Measurements from ENCODE around the gene NTNG1. TPM values are rescaled to one million over a fixed set of nuclear protein-coding genes. Genes with fewer than 3 reads are reported as not detected.

The NTNG1 gene
- total RNA-seq, 4 donors from 2014 or later: 0.44 to 0.98 (median 0.51) TPM; not detected in 1

DNA sequence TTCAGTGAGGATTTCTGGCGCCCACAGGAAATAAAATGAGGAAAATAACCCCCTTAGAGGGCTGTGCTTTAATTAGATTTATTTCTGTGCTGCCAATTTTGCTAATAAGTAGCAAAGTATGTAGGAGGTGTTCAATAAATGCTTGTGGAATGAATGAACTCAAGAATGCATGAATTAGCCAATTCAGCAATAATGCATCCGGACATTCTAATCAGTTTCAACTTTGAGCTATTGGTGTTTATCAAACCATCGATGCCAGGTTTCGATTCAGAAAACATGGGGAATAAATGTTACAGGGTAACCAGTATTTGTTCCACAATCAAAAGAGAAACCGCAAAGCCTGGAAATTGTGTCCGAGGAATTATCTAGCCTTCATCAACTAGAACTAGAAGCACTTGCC, 353.2 kb downstream of the NTNG1 start:
- TF ChIP-seq, protein P1, sequence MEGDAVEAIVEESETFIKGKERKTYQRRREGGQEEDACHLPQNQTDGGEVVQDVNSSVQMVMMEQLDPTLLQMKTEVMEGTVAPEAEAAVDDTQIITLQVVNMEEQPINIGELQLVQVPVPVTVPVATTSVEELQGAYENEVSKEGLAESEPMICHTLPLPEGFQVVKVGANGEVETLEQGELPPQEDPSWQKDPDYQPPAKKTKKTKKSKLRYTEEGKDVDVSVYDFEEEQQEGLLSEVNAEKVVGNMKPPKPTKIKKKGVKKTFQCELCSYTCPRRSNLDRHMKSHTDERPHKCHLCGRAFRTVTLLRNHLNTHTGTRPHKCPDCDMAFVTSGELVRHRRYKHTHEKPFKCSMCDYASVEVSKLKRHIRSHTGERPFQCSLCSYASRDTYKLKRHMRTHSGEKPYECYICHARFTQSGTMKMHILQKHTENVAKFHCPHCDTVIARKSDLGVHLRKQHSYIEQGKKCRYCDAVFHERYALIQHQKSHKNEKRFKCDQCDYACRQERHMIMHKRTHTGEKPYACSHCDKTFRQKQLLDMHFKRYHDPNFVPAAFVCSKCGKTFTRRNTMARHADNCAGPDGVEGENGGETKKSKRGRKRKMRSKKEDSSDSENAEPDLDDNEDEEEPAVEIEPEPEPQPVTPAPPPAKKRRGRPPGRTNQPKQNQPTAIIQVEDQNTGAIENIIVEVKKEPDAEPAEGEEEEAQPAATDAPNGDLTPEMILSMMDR (IDR thresholded peaks at IDR 0.05; ENCODE audit: low read depth): no peak

DNA sequence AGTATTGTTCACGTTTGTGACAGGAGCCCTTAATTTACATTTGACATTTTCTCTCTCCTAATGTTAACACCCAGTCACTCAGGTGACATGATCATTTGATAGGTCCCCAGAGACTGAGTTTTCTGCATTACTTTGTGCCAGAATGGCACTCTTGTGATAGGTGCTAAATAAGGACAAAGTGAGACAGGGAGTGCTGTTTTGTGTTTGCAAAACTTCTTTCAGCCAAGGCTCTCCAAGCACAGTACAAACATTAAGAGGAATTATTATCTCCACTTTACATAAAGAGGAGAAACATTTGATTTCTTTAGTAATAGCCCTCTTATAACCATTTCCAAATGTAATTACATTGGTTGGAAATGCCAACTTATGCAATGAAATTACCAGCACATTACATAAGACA, 355.2 kb downstream of the NTNG1 start:
- TF ChIP-seq, protein P1 (IDR thresholded peaks at IDR 0.05; ENCODE audit: low read depth): no peak

DNA sequence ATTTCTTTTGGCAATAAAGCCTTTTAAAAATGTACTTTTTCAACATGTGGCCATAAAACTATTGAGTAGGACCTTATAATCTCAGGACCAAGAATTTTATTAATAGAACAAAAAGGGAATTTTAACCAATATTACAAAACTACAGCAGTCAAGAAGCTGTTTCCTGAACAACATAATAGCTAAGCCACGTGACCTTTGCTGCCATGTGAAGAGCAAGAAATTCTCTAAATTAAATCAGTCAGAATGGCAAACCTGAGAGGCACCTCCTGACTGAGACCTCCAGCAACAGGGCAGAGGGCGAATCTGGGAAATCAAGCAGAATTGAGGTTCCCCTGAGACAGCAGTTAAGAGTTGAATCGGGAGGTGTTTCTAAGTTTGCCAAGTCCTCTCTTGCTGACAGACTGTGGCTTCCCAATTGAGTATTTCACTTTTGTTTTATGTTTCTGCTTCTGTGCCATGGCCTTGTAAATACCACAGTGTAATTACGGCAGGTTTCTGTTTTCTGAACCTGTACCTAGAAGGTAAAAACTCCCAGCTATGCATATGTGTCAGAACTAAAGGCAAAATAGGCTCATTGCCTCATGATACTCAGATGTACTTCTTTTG, 358.4 kb downstream of the NTNG1 start:
- TF ChIP-seq, protein P1 (IDR thresholded peaks at IDR 0.05; ENCODE audit: low read depth): no peak

DNA sequence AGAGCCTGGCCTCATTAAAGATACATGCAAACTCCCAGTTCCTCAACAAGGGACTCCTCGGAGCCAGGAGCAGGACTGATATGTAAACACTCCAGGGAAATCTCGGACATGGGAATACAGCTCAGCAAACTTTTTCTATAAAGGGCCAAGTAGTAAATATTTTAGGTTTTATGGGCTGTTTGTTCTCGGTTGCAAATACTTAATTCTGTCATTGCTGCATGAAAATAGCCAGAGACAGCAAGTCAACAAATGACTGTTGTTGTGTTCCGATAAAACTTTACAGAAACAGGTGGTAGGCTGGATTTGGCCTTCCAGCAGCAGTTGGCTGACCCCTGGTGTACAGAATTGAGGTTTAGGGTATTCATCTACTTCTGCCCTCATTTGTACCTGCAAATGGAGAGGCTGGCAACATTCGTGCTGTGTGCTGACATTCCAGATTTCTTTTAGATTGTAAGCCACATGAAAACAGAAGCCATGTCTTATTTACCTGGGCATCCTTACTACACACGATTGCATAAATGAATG, 360.3 kb downstream of the NTNG1 start:
- TF ChIP-seq, protein P1 (IDR thresholded peaks at IDR 0.05; ENCODE audit: low read depth): no peak

DNA sequence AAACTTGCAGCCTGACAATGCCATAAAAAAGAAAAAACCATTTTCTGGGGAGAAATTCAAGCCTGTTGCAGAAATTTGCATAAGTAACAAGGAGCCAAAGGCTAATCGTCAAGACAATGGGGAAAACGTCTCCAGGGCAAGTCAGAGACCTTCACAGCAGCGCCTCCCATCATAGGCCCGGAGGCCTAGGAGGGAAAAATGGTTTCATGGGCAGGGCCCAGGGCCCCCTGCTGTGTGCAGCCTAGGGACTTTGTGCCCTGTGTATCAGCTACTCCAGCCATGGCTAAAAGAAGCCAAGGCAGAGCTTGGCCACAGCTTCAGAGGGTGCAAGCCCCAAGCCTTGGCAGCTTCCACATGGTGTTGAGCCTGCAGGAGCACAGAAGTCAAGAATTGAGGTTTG, 369.5 kb downstream of the NTNG1 start:
- TF ChIP-seq, protein P1 (IDR thresholded peaks at IDR 0.05; ENCODE audit: low read depth): no peak

DNA sequence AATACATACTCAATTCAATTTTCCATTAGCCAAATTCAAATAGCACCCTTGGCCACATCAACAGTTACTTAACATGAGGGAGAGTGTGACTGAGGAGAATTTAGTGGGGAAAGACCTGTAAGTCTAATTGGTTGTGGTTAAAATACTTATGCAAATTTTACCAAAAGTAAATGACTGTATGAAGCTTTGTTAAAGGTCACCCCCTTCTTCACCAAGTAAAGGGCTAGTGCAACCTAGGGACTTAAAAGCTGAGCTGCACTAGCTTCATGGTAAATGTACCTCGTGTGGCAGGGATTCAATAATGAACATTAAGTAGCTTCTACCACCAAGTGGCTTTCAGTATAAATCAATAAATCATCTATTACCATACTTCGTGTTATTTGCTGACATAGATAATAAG, 372.0 kb downstream of the NTNG1 start:
- TF ChIP-seq, protein P1 (IDR thresholded peaks at IDR 0.05; ENCODE audit: low read depth): no peak

DNA sequence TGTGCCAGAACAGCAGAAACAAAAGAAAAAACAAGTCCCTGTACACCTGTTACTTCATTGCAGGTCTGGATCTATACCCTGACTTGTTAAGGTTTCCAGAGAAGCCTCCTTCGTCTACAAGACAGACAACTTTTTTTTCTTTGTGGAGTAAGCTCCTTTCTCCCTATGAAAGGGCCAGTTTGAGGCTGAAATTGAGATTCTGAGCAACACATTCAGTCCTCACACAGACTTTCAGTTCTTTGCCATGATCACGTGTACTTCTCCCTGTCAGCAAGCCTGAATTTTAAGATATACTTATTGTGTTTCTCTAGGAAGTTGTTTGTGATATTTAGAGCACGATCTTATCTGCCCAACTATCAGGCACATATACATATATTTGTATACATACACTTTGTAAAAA, 374.0 kb downstream of the NTNG1 start:
- TF ChIP-seq, protein P1 (IDR thresholded peaks at IDR 0.05; ENCODE audit: low read depth): no peak

Data from subcutaneous adipose tissue (tissue), 4 donors.